HepG2 (cell line): ENCODE results near the gene CMTM4. TPM values are rescaled to one million over a fixed set of nuclear protein-coding genes. Genes with fewer than 3 reads are reported as not detected.

Experiments
- BCL6 ChIP-seq: IDR thresholded peaks from 2 replicates; pipeline ENCODE4 v1.6.1; 2016; ENCODE audit warnings: missing genetic modification reagents, missing compliant biosample characterization
- DNMT1 ChIP-seq: sonication (generic); formaldehyde crosslinking; IDR thresholded peaks from 2 replicates; pipeline ENCODE4 v1.5.1; 2020; ENCODE audit warnings: mild to moderate bottlenecking, missing genetic modification reagents
- FOXP1 ChIP-seq, 2 experiments: fragments of 450-650 bp in 1 of 2; IDR thresholded peaks; 2 replicates each; pipeline ENCODE4 v1.6.1; 2017 to 2018; ENCODE audit warnings: antibody characterized with exemption in 1 of 2
- POGK ChIP-seq: sonication (generic); formaldehyde crosslinking; conservative IDR thresholded peaks from 2 replicates; pipeline ENCODE4 v1.8.0; 2022; ENCODE audit warnings: mild to moderate bottlenecking, moderate library complexity, missing genetic modification reagents
- SOX13 ChIP-seq, 3 experiments: fragments of 450-650 bp in 1 of 3; sonication (generic) in 1 of 3; formaldehyde crosslinking in 1 of 3; IDR thresholded peaks in 2 of 3; conservative IDR thresholded peaks in 1 of 3; 2 replicates each; pipeline versions ENCODE4 v1.5.0 to v1.6.1; 2016 to 2020; ENCODE audit warnings: antibody characterized with exemption in 1 of 3, mild to moderate bottlenecking in 1 of 3, missing compliant biosample characterization in 1 of 3, missing genetic modification reagents in 1 of 3, moderate library complexity in 1 of 3
- ZEB1 ChIP-seq: IDR thresholded peaks from 2 replicates; pipeline ENCODE4 v1.6.1; 2012; ENCODE audit warnings: mild to moderate bottlenecking, low read depth, inconsistent platforms; ENCODE audit not compliant: insufficient replicate concordance
- polyA plus RNA-seq, 8 experiments: library from polyadenylated mRNA; depleted of rRNA in 3 of 8; stranded (reverse) in 7 of 8; unstranded in 1 of 8; fragments of >200 nt; fragmentation: Illumina TruSeq in 4 of 8; extraction: Trizol in 4 of 8; gene quantifications; 2 replicates each; pipeline versions ENCODE4 v1.2.1 to v1.2.3, GENCODE V29; 2011 to 2016; ENCODE audit warnings: low read depth in 4 of 8, missing spikeins in 1 of 8, mixed read lengths in 1 of 8; ENCODE audit not compliant: insufficient read depth in 1 of 8
- total RNA-seq, 5 experiments: library from RNA; depleted of rRNA; stranded (reverse); fragments of >200 nt; fragmentation: Illumina TruSeq; extraction: Trizol; gene quantifications; 2 replicates each; pipeline ENCODE4 v1.2.3, GENCODE V29; 2016; ENCODE audit warnings: low read depth in 1 of 5
- TF ChIP-seq, protein P1 (sequence below): sonication (generic); formaldehyde crosslinking; IDR thresholded peaks from 2 replicates; pipeline ENCODE4 v1.4.0; 2020; ENCODE audit warnings: missing genetic modification reagents
- TF ChIP-seq, protein P2 (sequence below): sonication (generic); formaldehyde crosslinking; IDR thresholded peaks from 2 replicates; pipeline ENCODE4 v1.5.1; 2020; ENCODE audit warnings: mild to moderate bottlenecking, missing genetic modification reagents, borderline replicate concordance
- TF ChIP-seq, protein P3 (sequence below): sonication (generic); formaldehyde crosslinking; conservative IDR thresholded peaks from 2 replicates; pipeline ENCODE4 v1.4.0; 2020; ENCODE audit warnings: mild to moderate bottlenecking, missing genetic modification reagents, moderate library complexity

CMTM4 gene
- total and polyA plus RNA-seq, 2 of the 13 experiments (the other 11 are each of a cell fraction or from before 2014, with no cell fraction given) = 32.0 to 36.3 TPM

- TF ChIP-seq, protein P1, sequence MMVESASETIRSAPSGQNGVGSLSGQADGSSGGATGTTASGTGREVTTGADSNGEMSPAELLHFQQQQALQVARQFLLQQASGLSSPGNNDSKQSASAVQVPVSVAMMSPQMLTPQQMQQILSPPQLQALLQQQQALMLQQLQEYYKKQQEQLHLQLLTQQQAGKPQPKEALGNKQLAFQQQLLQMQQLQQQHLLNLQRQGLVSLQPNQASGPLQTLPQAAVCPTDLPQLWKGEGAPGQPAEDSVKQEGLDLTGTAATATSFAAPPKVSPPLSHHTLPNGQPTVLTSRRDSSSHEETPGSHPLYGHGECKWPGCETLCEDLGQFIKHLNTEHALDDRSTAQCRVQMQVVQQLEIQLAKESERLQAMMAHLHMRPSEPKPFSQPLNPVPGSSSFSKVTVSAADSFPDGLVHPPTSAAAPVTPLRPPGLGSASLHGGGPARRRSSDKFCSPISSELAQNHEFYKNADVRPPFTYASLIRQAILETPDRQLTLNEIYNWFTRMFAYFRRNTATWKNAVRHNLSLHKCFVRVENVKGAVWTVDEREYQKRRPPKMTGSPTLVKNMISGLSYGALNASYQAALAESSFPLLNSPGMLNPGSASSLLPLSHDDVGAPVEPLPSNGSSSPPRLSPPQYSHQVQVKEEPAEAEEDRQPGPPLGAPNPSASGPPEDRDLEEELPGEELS (CRISPR knock-in tag) = peak; percentile 73
- TF ChIP-seq, protein P2, sequence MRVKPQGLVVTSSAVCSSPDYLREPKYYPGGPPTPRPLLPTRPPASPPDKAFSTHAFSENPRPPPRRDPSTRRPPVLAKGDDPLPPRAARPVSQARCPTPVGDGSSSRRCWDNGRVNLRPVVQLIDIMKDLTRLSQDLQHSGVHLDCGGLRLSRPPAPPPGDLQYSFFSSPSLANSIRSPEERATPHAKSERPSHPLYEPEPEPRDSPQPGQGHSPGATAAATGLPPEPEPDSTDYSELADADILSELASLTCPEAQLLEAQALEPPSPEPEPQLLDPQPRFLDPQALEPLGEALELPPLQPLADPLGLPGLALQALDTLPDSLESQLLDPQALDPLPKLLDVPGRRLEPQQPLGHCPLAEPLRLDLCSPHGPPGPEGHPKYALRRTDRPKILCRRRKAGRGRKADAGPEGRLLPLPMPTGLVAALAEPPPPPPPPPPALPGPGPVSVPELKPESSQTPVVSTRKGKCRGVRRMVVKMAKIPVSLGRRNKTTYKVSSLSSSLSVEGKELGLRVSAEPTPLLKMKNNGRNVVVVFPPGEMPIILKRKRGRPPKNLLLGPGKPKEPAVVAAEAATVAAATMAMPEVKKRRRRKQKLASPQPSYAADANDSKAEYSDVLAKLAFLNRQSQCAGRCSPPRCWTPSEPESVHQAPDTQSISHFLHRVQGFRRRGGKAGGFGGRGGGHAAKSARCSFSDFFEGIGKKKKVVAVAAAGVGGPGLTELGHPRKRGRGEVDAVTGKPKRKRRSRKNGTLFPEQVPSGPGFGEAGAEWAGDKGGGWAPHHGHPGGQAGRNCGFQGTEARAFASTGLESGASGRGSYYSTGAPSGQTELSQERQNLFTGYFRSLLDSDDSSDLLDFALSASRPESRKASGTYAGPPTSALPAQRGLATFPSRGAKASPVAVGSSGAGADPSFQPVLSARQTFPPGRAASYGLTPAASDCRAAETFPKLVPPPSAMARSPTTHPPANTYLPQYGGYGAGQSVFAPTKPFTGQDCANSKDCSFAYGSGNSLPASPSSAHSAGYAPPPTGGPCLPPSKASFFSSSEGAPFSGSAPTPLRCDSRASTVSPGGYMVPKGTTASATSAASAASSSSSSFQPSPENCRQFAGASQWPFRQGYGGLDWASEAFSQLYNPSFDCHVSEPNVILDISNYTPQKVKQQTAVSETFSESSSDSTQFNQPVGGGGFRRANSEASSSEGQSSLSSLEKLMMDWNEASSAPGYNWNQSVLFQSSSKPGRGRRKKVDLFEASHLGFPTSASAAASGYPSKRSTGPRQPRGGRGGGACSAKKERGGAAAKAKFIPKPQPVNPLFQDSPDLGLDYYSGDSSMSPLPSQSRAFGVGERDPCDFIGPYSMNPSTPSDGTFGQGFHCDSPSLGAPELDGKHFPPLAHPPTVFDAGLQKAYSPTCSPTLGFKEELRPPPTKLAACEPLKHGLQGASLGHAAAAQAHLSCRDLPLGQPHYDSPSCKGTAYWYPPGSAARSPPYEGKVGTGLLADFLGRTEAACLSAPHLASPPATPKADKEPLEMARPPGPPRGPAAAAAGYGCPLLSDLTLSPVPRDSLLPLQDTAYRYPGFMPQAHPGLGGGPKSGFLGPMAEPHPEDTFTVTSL (CRISPR knock-in tag) = peak; percentile 61; the same call in 1 of the 2 replicates
- peak; percentile 62 for TF ChIP-seq ZEB1
- no peak for TF ChIP-seq POGK (CRISPR knock-in tag)
- TF ChIP-seq FOXP1 (IDR thresholded peaks at IDR 0.05) = 0 out of 2 replicates have a peak, but pooled peaks have one; percentile 9
- peak; percentile 81 for TF ChIP-seq FOXP1 (CRISPR knock-in tag; IDR thresholded peaks at IDR 0.05)
- 0 out of 2 replicates have a peak, but pooled peaks have one; percentile 16 for TF ChIP-seq BCL6 (CRISPR knock-in tag)
- TF ChIP-seq, protein P3, sequence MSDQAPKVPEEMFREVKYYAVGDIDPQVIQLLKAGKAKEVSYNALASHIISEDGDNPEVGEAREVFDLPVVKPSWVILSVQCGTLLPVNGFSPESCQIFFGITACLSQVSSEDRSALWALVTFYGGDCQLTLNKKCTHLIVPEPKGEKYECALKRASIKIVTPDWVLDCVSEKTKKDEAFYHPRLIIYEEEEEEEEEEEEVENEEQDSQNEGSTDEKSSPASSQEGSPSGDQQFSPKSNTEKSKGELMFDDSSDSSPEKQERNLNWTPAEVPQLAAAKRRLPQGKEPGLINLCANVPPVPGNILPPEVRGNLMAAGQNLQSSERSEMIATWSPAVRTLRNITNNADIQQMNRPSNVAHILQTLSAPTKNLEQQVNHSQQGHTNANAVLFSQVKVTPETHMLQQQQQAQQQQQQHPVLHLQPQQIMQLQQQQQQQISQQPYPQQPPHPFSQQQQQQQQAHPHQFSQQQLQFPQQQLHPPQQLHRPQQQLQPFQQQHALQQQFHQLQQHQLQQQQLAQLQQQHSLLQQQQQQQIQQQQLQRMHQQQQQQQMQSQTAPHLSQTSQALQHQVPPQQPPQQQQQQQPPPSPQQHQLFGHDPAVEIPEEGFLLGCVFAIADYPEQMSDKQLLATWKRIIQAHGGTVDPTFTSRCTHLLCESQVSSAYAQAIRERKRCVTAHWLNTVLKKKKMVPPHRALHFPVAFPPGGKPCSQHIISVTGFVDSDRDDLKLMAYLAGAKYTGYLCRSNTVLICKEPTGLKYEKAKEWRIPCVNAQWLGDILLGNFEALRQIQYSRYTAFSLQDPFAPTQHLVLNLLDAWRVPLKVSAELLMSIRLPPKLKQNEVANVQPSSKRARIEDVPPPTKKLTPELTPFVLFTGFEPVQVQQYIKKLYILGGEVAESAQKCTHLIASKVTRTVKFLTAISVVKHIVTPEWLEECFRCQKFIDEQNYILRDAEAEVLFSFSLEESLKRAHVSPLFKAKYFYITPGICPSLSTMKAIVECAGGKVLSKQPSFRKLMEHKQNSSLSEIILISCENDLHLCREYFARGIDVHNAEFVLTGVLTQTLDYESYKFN = peak; percentile 68
- no peak for TF ChIP-seq SOX13 (IDR thresholded peaks at IDR 0.05)
- TF ChIP-seq SOX13 (CRISPR knock-in tag; conservative IDR thresholded peaks at IDR 0.05 in 1 of 2, IDR thresholded peaks at IDR 0.05 in 1 of 2) = peak in 1 of 2 experiments; percentile 44; a peak in 1 of 4 replicates
- no peak for TF ChIP-seq DNMT1 (CRISPR knock-in tag)
- TF ChIP-seq, all 625 proteins: peak for 35
Observed at GRCh38 chr16:66617010-66617434, 79.5 kb downstream of the CMTM4 start (continued).
